ENCODE measurements around the gene LIPG. TPM values are rescaled to one million over a fixed set of nuclear protein-coding genes. Genes with fewer than 3 reads are reported as not detected.

LIPG gene
- total RNA-seq, 2 donors from 2014 or later = 0.36 to 28.5 TPM

- 50% methylated on average over 10 of the region's 10 CpGs for WGBS
- intact Hi-C loops (cut with DNase I) = no loop called here
- H3K36me3 ChIP-seq = no peaks in the 10 kb centered on the region
- H3K9me3 ChIP-seq = no peaks in the 10 kb centered on the region
- no peak for TF ChIP-seq CTCF (IDR thresholded peaks at IDR 0.05)
- TF ChIP-seq POLR2A (IDR thresholded peaks at IDR 0.05) = no peak
- TF ChIP-seq POLR2AphosphoS5 (IDR thresholded peaks at IDR 0.05) = peak; percentile 3
- no peak overlapping the region for H3K4me3 ChIP-seq
- peak overlapping the region in 1 of 2 donors; percentile 19 for H3K27ac ChIP-seq
- no peaks in the 10 kb centered on the region for H3K4me1 ChIP-seq (replicated peaks)
- no peak for DNase-seq (ENCODE audit: low spot score)
- no peaks in the 10 kb centered on the region for H3K27me3 ChIP-seq (replicated peaks; ENCODE audit: insufficient read depth)
These were observed 84.0 kb downstream of the LIPG start for GRCh38 chr18:49645841-49646351.

GRCh38 chr18:49646873-49647272 is 85.0 kb downstream of the LIPG start:
- no peak for TF ChIP-seq CTCF (IDR thresholded peaks at IDR 0.05)
- TF ChIP-seq POLR2A (IDR thresholded peaks at IDR 0.05) = no peak
- TF ChIP-seq POLR2AphosphoS5 (IDR thresholded peaks at IDR 0.05) = no peak
- Histone ChIP-seq H3K4me3 (no peak overlapping the region), H3K27me3 (replicated peaks; ENCODE audit: insufficient read depth) (no peaks in the 10 kb centered on the region), H3K4me1 (replicated peaks) (no peaks in the 10 kb centered on the region), H3K36me3 (no peaks in the 10 kb centered on the region), H3K9me3 (no peaks in the 10 kb centered on the region), H3K27ac (no peak overlapping the region)
- 92% methylated on average over 3 of the region's 3 CpGs for WGBS
- no peak for DNase-seq (ENCODE audit: low spot score)
- intact Hi-C loops (cut with DNase I) = no loop called here

- H3K27ac ChIP-seq = no peak overlapping the region
- DNase-seq (ENCODE audit: low spot score) = no peak
- H3K4me3 ChIP-seq = no peak overlapping the region
- H3K4me1 ChIP-seq (replicated peaks) = no peaks in the 10 kb centered on the region
- H3K9me3 ChIP-seq = no peaks in the 10 kb centered on the region
- TF ChIP-seq POLR2A (IDR thresholded peaks at IDR 0.05) = no peak
- no peak for TF ChIP-seq CTCF (IDR thresholded peaks at IDR 0.05)
- TF ChIP-seq POLR2AphosphoS5 (IDR thresholded peaks at IDR 0.05) = no peak
- intact Hi-C loops (cut with DNase I) = no loop called here
- WGBS = 88% methylated on average over 8 of the region's 8 CpGs
- no peaks in the 10 kb centered on the region for H3K36me3 ChIP-seq
- H3K27me3 ChIP-seq (replicated peaks; ENCODE audit: insufficient read depth) = no peaks in the 10 kb centered on the region
These were observed 85.8 kb downstream of the LIPG start for GRCh38 chr18:49647496-49648168.

- Histone ChIP-seq H3K27me3 (replicated peaks; ENCODE audit: insufficient read depth) (no peaks in the 10 kb centered on the region), H3K4me3 (no peak overlapping the region), H3K4me1 (replicated peaks) (no peaks in the 10 kb centered on the region), H3K9me3 (no peaks in the 10 kb centered on the region), H3K27ac (no peak overlapping the region), H3K36me3 (no peaks in the 10 kb centered on the region)
- TF ChIP-seq POLR2AphosphoS5 (IDR thresholded peaks at IDR 0.05) (no peak), CTCF (IDR thresholded peaks at IDR 0.05) (no peak), POLR2A (IDR thresholded peaks at IDR 0.05) (no peak)
- intact Hi-C loops (cut with DNase I) = no loop called here
- no peak for DNase-seq (ENCODE audit: low spot score)
- WGBS = 80% methylated on average over 5 of the region's 5 CpGs
These were observed 86.5 kb downstream of the LIPG start for GRCh38 chr18:49648326-49648725.

Other genes with a start within 250 kb of the LIPG start
- gene DYM, start 101.4 kb upstream of the LIPG start, total RNA-seq = 10 to 100 TPM; 64.7 to 66.7 TPM
- 10 to 100 TPM; 37.1 to 56.6 TPM for gene C18orf32, start 74.8 kb upstream of the LIPG start, total RNA-seq
- 1,000 to 10,000 TPM in 1 of 2 donors, 100 to 1,000 TPM in 1; 950 to 1,861 TPM for gene RPL17, start 69.6 kb upstream of the LIPG start, total RNA-seq

All from prostate gland (tissue), 2 donors.